Heart left ventricle (tissue), 13 donors: ENCODE measurements around the gene ALDH3B2.

ENCODE experiments used
- POLR2A ChIP-seq, 2 donors: fragments of 450-650 bp; IDR thresholded peaks; one replicate each; pipeline ENCODE4 v1.6.1; 2017; ENCODE audit warnings: antibody characterized with exemption in 2 of 2, mild to moderate bottlenecking in 2 of 2, moderate library complexity in 2 of 2
- TF ChIP-seq, protein P1 (sequence below), 12 donors: fragments of 200-600 bp; sonication (generic) in 4 of 12; IDR thresholded peaks; one replicate each; pipeline versions ENCODE4 v1.5.0 to v1.8.0; 2018 to 2022; ENCODE audit warnings: antibody characterized with exemption in 12 of 12, mild to moderate bottlenecking in 5 of 12
- donor health status: ischemic (EF 13 %, LVEDD 7.1; RV severe dilation, severe dysfunction).
- donor health status: DM: no; HTN: yes; CAD: no.
- donor health status: DM: no; HTN: no; CAD: no.
- donor health status: ischemic (EF 25% LVEDD 6.9; RV normal size, moderate dysfunction).
- donor health status: ischemic (EF 25% LVEDD 5.7; RV mildly dilated, moderate dysfunction).
- donor health status: ischemic (EF 35%, LVEDD 5.7; RV mildly dilated, moderate dysfunction).
- donor health status: nonischemic (EF 11% LVEDD 7.7; RV severe dilation, severe dysfunction).
- donor health status: DM: yes; HTN: yes; CAD: no.
- donor health status: PGD.
- donor health status: ischemic (EF 29% LVEDD 5.4; RV normal size, mild dysfunction).
- donor health status: nonischemic (EF 23%, LVEDD 6.1; RV moderate dilation, normal function).

DNA sequence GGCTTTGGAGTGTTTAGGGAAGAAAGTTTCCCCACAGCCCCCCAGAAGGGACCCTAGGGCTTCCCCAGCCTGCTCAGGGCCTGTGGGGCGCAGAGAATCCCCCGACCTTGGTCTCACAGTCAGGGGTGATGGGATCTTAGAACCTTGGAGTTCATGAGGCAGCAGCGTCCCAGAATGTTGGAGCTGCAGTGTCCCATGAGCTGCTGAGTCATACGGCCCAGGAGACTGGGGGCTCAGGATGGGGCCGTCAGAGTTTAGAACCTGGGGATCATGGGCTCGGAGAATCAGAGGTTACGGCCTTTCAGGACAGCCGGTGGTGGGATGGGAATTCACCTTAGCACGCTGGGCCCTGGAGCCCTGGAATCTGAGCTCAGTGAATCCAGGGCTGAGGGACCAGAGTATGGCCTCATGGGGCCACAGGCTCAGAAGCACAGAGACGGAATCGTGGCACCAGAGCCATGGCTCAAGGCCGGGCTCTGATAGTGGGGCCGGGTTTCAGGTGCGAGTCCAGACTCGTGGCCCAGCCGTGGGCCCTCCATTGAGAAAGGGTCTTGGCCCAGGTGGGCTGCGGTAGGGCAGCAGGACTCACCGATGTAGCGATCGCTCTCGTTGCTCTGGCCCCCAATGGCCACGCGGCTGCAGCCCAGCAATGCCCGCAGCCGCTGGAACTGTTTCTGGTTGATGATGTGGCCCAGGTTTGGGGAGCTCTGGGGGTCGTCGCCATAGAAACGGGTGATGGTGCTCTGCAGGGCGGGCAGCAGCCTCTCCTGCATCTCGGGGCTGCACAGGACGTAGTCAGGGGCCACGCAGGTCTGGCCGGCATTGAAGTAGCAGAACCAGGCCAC, 9.5 kb downstream of the ALDH3B2 start:
- TF ChIP-seq, protein P1, sequence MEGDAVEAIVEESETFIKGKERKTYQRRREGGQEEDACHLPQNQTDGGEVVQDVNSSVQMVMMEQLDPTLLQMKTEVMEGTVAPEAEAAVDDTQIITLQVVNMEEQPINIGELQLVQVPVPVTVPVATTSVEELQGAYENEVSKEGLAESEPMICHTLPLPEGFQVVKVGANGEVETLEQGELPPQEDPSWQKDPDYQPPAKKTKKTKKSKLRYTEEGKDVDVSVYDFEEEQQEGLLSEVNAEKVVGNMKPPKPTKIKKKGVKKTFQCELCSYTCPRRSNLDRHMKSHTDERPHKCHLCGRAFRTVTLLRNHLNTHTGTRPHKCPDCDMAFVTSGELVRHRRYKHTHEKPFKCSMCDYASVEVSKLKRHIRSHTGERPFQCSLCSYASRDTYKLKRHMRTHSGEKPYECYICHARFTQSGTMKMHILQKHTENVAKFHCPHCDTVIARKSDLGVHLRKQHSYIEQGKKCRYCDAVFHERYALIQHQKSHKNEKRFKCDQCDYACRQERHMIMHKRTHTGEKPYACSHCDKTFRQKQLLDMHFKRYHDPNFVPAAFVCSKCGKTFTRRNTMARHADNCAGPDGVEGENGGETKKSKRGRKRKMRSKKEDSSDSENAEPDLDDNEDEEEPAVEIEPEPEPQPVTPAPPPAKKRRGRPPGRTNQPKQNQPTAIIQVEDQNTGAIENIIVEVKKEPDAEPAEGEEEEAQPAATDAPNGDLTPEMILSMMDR (IDR thresholded peaks at IDR 0.05): no peak
- TF ChIP-seq POLR2A (IDR thresholded peaks at IDR 0.05): no peak
